NCI-H2081 (cell line): Measurements from ENCODE around the gene NELFCD.
"Not testable (repeated sequence)": the region's sequence is repeated elsewhere in the genome, so short reads cannot be mapped to it uniquely, and the experiment has no call there.

Source experiments
- DNase-seq, 2 experiments: peaks; one replicate each; lab custom pipeline; 2025; lab: John Stamatoyannopoulos, UW

NELFCD gene, protein sequence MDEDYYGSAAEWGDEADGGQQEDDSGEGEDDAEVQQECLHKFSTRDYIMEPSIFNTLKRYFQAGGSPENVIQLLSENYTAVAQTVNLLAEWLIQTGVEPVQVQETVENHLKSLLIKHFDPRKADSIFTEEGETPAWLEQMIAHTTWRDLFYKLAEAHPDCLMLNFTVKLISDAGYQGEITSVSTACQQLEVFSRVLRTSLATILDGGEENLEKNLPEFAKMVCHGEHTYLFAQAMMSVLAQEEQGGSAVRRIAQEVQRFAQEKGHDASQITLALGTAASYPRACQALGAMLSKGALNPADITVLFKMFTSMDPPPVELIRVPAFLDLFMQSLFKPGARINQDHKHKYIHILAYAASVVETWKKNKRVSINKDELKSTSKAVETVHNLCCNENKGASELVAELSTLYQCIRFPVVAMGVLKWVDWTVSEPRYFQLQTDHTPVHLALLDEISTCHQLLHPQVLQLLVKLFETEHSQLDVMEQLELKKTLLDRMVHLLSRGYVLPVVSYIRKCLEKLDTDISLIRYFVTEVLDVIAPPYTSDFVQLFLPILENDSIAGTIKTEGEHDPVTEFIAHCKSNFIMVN

DNA sequence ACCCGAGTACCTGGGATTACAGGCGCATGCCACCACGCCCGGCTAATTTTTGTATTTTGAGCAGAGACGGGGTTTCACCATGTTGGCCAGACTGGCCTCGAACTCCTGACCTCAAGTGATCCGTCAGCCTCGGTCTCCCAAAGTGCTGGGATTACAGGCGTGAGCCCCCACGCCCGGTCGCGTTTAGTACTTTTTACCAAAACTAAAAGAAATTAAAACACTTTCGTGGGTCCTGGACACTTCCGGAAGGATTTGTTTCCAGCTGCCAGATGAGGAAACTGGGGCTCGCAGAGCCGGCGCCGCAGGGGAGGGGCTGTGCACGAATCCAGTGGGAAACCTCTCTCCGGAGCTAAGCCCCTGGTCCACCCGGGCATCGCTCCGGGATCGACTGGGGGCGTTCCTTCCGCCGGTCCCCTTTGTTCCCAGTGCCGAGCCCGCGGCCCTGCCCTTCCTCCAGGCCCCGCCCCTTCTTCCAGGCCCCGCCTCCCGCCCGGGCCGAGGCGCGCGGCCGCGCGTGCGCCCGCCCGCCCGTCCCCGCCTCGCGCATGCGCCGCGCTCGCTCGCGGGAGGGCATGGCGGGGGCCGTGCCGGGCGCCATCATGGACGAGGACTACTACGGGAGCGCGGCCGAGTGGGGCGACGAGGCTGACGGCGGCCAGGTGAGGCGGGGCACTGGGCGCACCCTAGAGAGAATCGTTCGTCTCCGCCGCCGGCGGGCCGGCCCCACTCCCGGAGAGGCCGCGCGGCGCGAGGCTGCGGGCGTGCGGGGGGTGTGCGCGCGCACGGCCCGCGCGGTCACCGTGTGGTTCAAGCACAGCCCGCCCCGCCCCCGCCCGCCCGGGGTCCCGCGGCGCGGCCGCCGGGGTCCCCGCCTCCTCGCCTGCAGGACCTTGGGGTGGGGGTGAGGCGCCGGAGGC, at the start of gene NELFCD:
Gene NELFCD (plus strand): TSS at position 546 of the 917 bp plus-strand sequence. CDS start 54 bp downstream, at position 600.
- peak; percentile 88 to 93 for DNase-seq

DNA sequence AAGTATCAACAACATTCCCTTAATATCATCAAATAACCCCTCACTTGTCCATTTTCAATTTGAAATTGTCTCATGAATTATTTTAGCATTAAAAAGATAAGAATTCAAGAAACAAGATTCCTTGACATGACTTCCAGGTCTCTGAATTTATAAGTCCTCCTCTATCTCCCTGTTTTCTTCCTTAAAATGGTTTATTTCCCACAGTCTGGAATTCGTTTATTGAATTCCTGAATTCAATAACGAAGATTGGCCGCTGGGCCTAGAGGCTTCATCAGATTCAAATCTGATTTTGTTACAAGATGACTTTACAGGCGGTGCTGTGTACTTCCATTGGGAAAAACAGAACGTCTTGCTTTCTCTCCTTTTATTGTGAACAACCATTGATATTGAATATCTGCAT, 48.9 kb upstream of the NELFCD start:
- DNase-seq = no peak

DNA sequence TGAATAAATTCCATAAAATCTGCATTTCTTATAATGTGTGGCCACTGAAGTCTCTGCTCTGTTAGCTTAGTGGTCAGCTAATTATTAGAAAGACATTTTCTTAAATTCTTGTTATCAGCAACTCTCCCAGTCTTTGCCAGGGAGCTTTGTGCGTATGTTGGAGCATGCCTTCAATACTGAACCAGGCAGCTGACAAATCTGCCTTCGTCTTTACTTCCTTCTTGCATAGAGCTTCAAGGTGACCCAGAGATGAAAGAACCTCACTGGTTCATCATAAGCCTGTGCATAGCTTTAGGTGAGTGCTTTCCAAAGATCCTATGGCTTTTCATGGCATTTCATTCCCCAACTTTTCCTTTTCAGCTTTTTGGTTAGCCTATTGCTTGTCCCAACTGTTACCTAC, 43.0 kb upstream of the NELFCD start:
- no peak for DNase-seq

DNA sequence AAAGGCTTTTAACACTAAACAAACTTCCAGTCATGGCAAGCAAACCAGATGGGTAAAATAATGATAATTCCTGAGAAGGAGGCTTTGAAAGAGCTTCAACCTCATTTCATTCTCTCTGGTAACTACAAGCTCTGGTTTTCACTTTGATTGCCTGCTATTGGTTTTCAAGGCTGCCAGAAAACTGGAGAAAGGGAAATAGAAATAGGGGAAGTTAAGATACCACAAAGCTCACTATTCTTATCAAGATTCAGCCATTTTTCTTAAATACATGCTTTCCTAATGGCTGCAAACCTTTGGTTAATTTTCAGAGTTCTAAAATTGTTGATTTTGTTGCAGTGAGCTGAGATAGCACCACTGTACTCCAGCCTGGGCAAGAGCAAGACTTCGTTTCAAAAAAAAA, 42.5 kb upstream of the NELFCD start:
- DNase-seq = no peak

DNA sequence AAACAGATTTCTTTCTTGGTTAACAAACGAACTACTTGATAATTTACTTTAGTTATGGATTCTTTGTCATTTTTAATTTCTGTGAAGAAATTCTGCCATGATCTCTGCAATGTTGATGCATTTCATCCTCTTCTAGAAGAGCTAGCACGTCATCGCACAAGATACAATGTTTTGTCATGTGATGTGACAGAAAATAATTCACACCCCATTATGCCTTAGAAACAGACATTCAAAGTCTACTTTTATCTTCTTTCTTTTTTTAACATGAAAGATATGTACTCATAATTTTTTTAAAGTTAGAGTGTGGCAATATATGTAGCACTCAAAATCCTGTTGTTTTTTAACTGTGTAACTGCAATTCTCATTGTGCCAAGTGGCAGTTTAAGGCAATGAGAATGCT, 39.6 kb upstream of the NELFCD start:
- DNase-seq = peak in 1 of 2 experiments; percentile 40

DNA sequence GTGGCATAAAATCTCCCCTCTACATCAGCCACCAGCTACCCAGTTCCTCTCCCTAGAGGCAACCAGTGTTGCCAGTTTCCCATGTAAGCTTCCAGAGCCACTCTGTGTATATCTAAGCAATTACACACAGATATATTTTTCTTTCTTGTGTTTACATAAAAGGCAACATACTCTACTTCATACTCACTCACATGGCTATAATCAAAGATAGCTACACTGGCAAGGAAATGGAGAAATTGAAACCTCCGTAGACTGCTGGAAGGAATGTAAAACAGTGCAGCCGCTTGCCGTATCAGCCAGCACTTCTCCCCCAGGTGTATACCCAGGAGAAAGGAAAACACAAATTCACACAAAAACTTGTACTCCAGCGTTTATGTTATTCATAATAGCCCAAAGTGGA, 38.5 kb upstream of the NELFCD start:
- no peak for DNase-seq

DNA sequence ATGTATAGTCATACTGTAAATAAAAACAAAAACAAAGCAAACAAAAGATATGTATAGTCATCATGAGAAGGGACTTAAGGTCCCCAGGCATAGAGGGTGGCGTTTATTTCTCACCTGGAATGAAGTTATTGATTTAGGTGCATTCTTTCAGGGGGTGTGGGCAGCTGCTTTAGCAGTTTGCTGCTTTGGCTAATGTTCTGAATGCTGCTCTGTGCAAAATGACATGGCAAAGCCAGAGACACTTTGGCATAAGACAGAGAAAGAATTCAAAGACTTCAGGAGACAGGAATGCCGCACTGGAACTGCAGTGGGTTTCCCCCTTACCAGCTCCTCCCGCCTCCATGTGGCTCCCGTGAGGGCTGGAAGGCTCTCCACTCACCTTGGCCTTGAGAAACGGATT, 36.4 kb upstream of the NELFCD start:
- DNase-seq = no peak

DNA sequence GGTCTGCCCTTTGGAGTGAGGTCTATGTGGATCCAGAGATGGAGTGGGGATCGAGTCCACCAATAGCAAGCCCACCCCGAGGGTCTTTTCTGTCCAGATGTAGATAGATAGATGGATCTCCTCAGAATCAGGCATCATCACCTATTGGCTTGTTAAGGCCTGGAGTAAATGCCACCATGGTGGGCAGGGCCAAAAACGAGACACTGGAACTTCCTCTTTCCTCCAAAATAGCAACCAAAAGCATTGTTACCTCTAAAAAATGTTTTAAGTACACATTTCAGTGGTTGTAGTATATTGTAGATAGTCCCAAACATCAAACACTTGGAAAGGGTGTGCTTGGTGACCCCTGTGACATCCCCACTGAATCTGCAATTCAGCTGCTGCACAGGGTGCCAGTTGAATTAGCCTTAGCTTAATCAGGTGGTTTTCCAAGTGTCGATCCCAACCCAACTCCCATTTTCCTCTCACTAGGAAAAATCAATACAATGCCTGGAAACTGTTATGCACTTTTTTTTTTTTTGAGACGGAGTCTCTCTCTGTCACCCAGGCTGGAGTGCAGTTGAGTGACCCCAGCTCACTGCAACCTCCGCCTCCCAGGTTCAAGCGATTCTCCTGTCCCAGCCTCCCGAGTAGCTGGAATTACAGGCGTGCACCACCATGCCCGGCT, 35.0 kb upstream of the NELFCD start:
- DNase-seq = no peak

DNA sequence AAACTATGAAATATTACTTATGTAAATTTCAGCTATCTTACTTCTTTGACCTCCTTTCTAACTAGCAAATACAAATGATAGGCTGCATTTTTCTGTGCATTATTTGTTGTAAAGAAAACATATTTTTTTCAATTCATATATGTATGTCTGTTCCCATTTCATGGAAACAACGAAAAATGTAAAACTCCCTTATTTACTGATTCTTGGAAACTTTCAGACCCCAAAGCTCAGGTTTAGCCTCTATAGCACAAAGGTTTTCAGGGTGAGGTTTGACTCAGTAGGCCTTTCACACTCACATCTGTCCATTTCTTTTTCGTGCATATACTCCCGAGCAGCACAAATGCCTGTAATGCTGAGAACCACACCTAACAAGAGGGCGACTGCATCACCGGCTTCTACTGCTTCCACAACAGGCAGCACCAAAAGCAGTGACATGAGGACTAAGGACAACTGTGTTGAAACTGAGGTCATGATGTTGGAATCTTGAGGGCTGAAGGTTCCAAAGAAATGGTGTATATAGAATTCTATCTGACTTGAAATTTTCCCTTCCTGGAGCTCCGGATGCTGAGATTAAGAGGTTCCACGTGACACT, 33.2 kb upstream of the NELFCD start:
- not testable (repeated sequence) for DNase-seq

DNA sequence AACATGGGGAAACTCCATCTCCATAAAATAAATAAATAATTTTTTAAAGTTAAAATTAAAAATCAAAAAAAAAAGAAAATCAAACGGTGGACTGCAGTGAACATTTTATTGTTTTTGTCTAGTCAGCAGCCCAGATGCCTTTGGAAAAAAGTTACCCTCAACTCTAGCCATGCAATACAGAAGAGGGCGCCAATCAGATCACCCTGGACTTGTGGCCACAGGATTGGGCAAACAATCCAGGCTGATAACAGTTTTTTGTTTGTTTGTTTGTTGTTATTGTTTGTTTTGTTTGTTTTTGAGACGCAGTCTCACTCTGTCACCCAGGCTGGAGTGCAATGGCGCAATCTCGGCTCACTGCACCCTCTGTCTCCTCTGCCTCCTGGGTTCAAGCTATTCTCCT, 30.5 kb upstream of the NELFCD start:
- no peak for DNase-seq

DNA sequence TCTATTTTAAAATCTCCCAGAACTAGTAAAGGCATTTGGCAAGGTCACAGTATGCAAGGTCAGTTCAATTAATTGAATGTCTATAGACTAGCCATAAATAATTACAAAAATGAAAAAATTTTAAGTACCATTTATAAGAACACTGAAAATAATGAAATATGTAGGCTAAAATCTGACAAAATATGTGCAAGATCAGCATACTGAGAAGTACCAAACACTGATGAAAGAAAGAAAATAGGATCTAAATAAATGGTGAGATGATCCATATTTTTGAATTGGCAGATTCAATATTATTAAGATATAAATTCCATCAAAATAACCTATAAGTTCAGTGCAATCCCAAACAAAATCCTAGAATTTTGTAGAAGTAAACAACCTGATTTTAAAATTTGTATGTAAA, 28.0 kb upstream of the NELFCD start:
- no peak for DNase-seq

DNA sequence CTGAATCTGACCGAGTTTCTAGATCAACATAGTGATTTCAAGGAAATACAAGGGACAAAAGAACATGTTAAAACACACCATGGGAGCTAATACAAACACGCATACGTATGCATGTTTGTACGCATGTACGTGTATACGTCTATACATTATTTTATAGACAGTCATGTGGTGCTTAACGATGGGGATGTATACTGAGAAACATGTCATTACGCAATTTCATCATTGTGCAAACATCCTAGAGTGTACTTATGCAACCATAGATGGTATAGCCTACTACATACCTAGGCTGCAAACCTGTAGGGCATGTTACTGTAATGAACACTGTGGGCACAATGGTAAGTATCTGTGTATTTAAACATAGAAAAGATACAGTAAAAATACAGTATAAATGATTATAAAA, 25.0 kb upstream of the NELFCD start:
- DNase-seq = no peak

DNA sequence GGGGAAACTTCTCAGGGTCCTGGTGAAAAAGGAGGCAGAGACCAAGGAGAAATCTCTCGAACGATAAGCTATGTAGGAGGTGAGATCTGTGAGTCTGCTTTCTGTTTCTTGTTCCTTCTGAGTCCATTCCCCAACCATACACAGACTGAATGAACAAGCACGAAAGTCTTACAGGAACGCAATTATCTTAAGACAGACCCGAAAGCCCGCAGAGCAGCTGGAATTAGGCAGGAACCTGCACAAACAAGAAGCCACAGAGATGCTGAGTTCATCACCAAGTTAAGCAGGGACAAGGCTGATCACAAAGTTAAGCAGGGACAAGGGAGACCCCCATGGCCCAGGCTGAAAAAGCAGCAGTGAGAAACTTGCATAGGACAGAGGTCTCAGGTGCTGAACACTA, 21.4 kb upstream of the NELFCD start:
- no peak for DNase-seq

DNA sequence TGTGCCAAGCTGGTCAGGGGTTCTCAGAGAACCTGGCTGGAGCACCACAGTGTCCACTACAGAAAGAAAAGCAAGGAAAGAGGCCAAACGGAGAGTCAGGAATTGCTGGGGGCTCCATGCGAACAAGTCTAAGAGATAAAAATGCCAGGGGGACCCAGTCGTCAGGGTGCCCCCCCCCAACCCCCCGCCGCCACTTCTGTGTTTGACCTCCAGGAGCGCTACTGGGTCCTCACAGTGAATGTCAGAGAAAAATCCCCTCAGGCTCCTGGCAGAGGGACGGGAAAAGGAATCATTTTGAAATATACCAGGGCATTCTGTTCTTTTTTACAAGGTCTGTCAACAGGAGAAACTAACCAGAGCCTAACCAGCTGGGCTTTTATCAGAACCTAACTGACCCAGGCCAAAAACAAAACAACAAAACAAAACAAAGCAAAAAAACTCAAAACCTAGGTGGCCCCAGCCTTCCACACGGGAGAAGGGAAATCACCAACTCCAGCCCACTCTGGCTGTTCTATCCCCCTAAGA, 17.9 kb upstream of the NELFCD start:
- DNase-seq = no peak

DNA sequence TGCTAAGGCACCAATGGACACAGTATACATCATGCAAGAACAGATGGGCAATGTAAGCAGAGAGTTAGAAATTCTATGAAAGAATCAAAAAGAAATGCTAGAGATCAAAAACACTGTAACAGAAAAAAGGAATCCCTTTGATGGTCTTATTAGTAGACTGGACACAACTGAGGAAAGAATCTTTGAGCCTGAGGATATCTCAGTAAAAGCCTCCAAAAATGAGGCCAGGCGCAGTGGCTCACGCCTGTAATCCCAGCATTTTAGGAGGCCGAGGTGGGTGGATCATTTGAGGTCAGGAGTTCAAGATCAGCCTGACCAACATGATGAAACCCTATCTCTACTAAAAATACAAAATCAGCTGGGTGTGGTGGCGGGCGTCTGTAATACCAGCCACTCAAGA, 17.1 kb upstream of the NELFCD start:
- DNase-seq = not testable (repeated sequence)

DNA sequence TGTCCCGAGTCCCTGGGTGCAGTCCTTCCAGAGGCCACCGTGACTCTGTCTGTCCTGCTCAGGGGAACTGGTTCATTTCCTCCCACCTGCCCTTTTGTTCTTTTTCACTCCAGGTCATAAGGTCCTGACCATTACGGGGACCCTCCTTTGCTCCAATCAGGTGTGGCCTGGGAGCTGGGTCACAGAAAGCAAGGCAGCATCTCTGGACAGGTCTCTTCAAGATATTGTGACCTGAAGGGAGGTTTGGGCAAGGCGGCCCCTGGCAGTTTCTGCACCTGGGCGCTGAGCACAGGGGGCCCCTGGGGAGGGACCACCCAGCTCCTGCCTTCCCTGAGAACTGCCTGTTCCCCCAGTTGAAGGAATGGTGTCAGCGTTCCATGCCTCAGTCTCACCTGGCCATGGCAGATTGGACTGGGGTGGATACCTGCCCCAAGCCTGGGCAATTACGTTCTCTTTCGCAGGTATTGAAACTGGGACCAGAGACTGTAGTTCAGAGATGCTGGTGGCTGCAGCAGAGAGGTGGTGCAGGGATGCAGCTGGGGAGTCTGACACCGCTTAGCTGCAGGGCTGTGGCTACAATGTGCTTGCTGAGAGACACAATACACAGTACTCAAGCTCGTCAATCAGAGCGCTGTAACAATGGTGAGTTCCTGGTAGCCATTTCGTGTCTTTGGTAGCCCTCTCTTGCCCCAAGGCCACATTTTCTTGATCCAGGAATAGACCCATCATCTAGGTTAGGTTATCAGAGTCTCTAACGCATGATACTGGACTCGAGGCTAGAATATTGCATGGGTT, 15.6 kb upstream of the NELFCD start:
- DNase-seq = no peak

DNA sequence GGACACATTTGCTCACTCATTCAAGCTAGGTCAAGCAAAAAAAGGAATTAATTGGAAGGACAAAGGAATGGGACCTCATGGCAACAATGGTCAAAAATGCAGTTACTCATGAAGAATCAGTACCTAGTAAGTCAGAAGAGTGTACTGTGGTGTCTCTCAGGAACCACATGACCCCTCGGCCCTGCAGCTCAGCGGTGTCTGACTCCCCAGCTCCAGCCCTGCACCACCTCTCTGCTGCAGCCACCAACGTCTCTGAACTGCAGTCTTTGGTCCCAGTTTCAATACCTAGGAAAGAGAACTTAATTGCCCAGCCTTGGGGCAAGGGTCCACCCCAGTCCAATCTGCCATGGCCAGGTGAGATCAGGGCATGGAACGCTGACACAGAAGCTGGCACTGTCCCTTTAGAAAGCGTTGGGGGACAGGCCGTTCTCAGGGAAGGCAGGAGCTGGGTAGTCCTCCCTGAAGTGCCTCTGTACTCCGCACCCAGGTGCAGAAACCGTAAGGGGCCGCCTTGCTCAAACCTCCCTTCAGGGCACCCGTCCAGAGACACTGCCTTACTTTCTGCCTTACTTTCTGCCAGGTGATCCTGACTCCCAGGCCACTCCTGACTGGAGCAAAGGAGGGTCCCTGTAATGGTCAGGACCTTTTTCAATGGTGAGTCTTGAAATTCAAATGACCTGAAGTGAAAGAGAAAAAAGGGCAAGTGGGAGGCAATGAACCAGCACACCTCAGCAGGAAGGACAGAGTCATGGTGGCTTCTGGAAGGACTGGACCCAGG, 13.2 kb upstream of the NELFCD start:
- no peak for DNase-seq

DNA sequence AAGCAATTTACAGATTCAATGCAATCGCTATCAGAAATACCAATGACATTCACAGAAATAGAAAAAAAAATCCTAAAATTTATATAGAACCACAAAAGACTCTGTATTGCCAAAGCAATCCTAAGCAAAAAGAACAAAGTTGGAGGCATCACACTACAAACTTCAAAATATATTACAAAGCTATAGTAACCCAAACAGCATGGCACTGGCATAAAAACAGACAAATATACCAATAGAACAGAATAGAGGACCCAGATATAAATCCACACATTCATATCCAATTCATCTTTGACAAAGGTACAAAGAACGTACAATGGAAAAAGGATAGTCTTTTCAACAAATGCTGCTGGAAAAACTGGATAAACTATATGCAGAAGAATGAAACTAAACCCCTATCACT, 11.6 kb upstream of the NELFCD start:
- DNase-seq = no peak

DNA sequence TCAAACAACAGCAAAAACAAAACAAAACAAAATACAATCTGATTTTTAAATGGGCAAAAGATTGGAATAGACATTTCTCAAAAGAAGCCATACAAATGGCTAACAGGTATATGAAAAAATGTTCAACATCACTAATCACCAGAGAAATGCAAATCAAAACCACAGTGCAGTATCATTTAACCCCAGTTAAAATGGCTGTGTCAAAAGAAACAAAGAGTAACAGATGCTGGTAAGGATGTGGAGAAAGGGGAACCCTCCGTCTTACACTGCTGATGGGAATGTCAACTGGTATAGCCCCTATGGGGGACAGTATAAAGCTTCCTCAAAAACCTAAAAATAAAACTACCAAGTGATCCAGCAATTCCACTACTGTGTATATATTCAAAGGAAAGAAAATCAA, 10.9 kb upstream of the NELFCD start:
- DNase-seq = no peak

DNA sequence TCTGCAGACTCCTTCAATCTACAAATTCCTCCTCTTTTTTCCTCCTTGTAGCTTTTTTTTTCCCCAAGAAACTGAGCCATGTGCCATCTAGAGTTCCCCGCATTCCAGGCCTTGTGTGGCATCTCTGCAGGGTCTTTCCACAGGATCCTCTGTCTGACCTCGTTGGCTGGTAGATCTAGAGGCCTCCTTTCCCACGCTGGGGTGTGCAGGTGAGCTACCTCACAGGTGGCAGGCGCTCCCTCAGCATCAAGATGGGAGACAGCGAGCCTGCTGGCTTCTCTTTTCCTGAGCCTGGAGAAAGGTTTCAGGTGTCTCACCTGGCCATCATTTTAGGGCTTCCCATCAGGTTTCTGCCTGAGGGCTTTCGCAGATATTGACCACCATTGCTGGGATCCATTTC, 9.6 kb upstream of the NELFCD start:
- DNase-seq = no peak
